Stimulated activated CD4-positive, alpha-beta T cell treated with anti-CD3 and anti-CD28 coated beads, TNF-alpha, amount 100 ng/mL, for 1 hour (primary cell): ENCODE measurements around the gene CYP26A1.

Experiments used
- DNase-seq, 3 donors: peaks; one replicate each; pipeline ENCODE4 v3.0.0-alpha.2; 2020; ENCODE audit warnings: low read depth in 3 of 3, low spot score in 1 of 3

The CYP26A1 gene

DNA sequence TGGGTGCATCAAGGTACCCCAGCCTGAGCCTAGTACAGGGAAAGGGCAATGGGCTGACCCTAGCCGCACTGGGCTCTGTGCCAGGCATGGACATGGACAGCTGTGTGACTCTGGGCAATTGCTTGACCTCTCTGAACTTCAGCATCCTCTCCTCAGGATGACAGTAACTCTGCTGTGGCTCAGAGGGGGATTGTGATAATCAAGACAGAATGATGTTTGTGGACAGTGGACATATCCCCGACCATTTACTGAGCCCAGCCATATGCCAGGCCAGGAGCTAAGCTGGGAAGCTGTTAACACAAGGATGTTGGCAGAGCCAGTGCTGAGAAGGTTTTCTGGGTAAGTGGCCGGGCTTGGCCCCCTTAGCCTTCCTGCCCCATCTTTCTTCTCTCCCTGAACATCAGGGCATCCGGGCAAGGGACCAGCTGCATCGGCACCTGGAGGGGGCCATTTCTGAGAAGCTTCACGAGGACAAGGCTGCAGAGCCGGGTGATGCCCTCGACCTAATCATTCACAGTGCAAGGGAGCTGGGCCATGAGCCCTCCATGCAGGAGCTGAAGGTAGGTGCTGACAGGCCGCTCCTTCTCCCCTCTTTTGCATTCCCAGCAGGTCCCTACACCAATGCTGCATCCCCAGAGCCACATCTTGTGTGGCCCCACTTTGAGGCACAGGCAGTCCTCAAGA is 9.6 kb upstream of the CYP26A1 start:
- DNase-seq = no peak

- no peak for DNase-seq
These were observed 8.6 kb upstream of the CYP26A1 start for GRCh38 chr10:93064874-93065660.

- no peak for DNase-seq
These were observed 7.8 kb upstream of the CYP26A1 start for GRCh38 chr10:93065675-93066543.

GRCh38 chr10:93066544-93066913 is 7.2 kb upstream of the CYP26A1 start:
- no peak for DNase-seq

- no peak for DNase-seq
These were observed 6.0 kb upstream of the CYP26A1 start for GRCh38 chr10:93067443-93068365.

GRCh38 chr10:93068411-93069244 is 5.1 kb upstream of the CYP26A1 start:
- DNase-seq = no peak

DNA sequence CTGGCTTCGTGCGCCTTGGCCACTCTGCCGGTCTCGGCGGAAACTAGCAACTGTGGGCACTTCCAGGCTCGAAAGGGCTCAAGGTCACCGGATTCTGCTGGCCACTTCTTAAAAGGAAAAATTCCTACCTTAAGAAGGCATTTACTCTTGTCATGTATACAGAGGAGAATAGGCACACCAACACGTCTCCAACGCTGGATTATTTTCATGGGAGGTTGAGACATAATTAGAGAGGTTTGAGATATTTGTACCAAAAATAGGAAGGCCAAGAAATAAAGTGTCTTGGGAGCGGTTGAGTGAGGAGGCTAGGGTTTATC is 4.5 kb upstream of the CYP26A1 start:
- no peak for DNase-seq

- DNase-seq = no peak
These were observed 3.1 kb upstream of the CYP26A1 start for GRCh38 chr10:93070378-93071176.

- no peak for DNase-seq
These were observed 2.6 kb upstream of the CYP26A1 start for GRCh38 chr10:93071177-93071472.

DNA sequence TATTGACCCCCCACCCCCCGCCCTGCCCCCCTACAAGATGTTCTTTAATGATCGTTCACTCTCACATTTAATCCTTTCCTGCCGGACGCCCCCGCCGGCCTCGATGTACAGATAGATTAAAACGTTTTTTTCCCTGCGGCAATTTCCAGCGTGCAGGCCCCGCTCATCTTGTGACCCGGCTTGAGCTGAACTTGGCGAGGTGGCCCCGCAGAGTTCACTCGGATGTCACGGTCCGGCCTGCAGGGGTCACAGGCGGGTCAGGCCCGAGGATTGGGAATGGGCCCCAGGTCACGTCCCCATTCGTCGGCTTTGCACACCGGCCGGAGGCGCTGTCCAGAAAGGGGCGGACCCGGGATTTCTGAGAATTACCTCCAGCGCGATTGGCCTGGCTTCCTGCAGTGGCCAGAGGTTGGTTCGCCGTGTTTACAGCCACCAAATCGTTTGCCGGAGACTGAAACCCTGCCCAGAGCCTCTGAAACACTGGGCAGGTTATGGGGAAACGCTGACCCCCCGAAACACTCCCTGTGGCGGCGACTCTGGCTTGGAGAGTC is 1.9 kb upstream of the CYP26A1 start:
- DNase-seq = no peak

DNA sequence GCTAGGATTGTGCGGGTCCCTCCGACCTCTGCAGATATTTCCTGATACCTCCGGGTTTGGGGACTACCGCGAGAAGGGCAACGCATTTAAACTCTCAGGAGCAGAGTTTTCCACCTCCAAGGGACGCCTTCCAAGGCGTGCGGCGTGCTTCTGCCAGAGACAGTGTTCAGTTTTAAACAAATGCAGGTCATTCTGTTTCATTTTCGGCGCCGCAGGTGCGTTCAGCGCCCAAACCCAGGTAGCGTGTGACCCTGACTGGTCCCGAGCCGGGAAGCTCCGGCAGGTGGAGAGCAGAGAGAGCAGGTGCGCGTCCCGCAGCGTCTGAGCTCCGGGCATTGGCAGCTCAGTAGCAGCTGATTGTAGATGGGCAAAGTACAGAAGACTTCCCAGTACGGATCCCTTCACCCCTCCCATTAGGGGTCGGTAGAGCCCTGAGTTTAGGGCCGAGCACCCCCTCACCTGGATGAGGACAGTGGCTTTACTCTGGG is 1.4 kb upstream of the CYP26A1 start:
- DNase-seq = no peak

DNA sequence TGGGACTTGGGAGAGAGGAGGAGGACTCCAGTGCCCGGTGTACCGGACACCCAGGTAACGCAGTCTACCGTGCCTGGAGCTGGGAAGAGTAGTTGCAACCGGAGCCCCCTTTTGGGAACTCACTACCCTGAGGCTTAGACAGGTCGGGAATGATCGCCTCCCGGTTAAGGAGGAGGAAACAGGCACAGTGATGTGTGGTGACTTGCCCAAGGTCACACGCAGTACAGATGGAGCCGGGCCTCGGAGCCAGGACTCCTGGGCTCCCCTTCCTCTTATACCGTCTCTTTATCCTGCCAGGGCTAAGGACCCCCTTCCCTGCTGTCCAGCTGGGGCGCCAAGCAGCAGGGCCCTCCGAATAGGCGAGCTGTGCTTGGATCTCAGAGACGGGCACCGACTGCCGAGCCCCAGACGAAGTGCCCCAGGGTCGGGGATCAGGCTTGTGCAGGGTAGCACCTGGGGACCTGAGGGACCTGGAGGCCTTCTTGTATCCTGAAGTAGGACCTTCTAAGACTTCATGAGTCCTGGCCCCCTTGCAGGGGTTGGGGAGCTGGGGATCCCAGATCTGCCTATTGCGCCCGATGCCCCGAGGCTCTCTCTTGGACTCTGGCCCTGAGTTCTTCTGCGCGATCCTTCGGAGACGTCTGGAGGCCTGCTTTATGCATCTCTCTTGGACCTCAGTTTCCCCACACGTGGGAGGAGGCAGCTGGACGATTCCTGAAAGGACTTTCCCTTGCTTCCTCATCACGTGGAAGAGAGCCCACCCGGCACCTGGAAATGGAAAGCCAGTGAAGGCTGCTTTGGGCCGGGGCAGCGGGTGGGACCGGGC is 767 bp upstream of the CYP26A1 start:
- DNase-seq = no peak

- DNase-seq = no peak
These were observed 479 bp downstream of the CYP26A1 start for GRCh38 chr10:93074147-93074596.

GRCh38 chr10:93074597-93075368 is 1.1 kb downstream of the CYP26A1 start:
- no peak for DNase-seq

GRCh38 chr10:93075369-93076221 is 1.9 kb downstream of the CYP26A1 start:
- no peak for DNase-seq

GRCh38 chr10:93076871-93077270 is 3.2 kb downstream of the CYP26A1 start:
- DNase-seq = no peak
